GM21423 (cell line): ENCODE measurements around the gene PDIK1L.
A peak's percentile ranks its signal among the peaks of the same experiment; 100 is the strongest.
"Not testable (repeated sequence)": the region's sequence is repeated elsewhere in the genome, so short reads cannot be mapped to it uniquely, and the experiment has no call there.

ENCODE experiments used
- ATAC-seq: cut with Tn5 transposase; IDR thresholded peaks from one replicate; pipeline ENCODE4 v1.9.1; 2021; ENCODE audit warnings: mild to moderate bottlenecking, moderate library complexity; ENCODE audit not compliant: unreplicated experiment

Gene PDIK1L

DNA sequence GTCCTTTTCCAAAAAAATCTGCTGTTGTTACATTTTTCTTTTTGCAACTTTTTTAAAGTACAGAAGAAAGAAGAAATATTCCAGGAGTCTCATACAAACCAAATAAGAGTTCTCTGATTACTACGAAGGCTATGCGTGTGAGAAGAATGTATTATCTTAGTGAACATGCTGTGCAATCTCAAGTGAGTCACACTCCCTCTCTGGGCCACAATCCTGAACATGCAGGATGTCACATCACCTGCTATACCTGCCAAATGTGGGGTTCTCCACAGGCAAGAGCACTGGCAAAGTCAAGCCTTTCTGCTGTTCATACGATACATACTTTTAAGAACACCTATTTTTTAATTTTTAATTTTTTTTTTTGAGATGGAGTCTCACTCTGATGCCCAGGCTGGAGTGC lies 22.5 kb upstream of the PDIK1L start:
- ATAC-seq: no peak

DNA sequence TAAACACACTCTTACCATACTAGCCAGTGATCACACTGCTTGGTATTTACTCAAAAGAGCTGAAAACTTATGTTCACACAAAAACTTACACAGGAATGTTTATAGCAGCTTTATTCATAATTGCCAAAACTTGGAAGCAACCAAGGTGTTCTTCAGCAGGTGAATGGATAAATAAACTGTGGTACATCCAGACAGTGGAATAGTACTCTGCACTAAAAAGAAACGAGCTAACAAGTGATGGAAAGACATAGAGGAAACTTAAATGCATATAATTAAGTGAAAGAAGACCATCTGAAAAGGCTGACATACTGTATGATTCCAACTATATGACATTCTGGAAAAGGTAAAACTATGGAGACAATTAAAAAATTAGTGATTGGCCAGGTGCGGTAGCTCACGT lies 20.7 kb upstream of the PDIK1L start:
- ATAC-seq: no peak

- no peak for ATAC-seq
Observed at GRCh38 chr1:26092422-26092821, 19.2 kb upstream of the PDIK1L start.

DNA sequence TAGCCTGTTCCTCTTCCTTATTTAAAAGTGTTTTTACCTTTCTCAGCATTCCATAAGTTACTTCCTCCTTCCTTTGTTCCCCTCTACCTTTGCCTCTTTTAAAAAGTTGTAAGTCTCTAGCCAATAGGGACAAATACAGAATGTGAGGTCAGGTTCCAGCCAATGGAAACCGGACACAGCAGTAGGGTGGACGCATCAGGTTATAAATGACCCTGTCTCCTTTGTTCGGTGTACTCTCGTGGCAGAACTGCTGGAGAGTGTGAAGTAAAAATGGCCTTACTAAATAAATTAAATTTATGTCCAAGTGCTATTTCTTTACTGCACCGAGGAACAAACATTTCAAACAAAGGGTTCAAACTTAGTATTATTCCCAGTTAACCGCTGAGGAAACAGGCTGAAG lies 18.1 kb upstream of the PDIK1L start:
- ATAC-seq: not testable (repeated sequence)

DNA sequence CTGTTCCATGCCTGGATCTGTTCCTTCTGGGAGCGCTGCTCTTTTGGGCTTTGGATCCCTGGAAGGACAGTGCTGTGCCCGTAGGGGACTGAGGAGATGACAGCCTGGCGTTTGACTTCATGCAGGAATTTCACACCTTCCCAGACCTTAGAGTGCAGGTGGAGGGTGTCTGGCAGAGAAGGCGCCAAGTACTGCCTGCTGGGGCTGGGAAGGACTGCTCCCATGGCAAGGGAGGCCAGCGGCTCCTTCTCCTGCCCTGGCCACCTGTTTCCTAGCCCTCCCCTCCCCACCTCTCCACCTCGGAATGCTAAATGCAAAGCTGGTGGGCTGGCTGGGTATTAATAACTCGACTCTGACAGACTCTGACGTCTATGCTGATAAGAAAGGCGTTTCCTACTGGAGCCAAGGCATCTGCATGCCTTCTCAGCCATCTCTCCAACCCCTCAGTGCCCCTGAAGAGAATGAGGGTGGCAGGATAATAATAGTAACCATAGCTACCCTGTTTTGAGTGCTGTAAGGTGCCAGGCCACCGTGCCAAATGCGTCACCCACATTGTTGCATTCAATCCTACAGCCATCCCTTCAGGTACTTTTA lies 17.5 kb upstream of the PDIK1L start:
- ATAC-seq: no peak

DNA sequence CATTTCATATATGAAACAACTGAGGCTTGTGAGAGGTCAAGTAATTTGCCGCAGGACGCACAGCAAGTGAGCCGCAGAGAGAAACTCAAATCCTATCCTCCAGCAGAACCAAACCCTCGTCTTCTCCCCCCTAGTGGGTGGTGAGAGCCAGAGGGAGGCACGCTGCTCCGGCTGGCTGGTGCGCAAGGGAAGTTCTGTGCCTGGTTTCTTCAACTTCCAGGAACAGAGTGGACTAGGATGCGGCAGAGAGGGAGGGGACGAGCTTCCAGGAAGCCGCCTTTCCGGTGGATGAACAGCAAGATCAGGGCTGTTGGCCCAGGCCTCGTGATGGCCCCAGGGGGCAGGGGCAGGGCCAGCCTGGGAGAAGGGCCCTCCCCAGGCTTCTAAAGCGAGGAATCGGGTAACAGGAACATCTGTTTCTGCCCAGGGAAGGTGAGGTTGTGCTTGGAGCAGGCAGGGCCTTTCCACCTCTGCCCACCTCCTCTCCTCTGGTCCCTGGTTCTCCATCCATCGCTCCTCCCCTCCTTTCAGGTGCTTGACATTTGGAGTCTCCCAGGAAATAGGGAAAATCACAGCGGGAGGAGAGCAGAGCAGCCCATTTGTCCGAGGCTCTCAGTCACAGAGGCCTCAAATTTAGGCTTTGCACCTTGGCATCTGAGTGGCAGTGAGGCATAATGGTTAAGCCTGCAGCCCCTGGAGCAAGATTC lies 16.8 kb upstream of the PDIK1L start:
- no peak for ATAC-seq

DNA sequence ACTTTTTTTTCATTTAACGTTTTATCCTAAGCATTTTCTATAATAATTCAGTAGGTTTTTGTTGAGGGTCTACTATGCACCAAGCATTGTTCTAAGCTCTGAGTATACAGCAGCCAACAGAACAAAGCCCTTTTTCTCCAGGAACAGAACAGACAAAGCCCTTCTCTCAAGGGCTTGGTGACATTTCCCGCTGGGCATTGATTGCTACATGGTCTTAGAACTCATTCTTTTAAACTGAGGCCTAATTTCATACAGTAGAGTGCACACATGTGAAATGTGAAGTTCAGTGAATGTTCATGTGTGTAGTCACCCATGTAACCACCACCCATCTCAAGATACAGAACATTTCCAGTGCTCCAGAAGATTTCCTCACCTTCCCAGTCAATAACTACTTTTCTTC lies 15.2 kb upstream of the PDIK1L start:
- ATAC-seq: no peak

GRCh38 chr1:26097696-26098095 lies 13.9 kb upstream of the PDIK1L start:
- no peak for ATAC-seq

GRCh38 chr1:26098602-26099001 lies 13.0 kb upstream of the PDIK1L start:
- no peak for ATAC-seq

GRCh38 chr1:26099780-26100179 lies 11.8 kb upstream of the PDIK1L start:
- ATAC-seq: no peak

GRCh38 chr1:26100204-26100603 lies 11.4 kb upstream of the PDIK1L start:
- not testable (repeated sequence) for ATAC-seq

DNA sequence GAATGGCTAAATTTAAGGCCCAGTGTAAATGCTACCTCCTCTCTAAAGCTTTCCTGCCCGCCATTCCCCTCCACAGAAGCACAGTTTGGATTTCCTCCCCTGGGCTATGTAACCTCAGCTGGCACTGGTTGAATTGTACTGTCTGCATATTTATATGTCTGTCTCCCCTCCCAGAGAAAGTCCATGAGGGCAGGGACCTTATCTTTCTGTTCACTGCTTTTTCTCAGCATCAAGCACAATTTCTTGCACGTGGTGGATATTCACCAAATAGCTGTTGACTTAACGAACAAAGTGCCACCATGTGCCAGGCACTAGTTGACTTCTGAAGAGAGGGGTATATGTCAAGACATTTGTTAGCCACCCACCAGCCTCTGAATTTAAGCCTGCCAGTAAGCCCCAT lies 9.5 kb upstream of the PDIK1L start:
- no peak for ATAC-seq

- no peak for ATAC-seq
Observed at GRCh38 chr1:26102526-26102925, 9.1 kb upstream of the PDIK1L start.

DNA sequence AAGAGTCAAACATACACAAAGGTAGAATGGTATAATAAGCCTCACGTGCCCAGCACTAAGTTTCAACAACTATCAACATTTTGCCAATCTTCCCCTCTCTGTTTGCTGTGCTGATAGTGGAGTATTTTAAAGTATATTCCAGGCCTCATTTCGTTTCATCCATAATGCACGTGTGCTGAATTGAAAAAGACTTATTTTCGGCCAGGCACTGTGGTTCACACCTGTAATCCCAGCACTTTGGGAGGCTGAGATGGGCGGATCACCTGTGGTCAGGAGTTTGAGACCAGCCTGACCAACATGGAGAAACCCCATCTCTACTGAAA lies 6.4 kb upstream of the PDIK1L start:
- not testable (repeated sequence) for ATAC-seq

- ATAC-seq: no peak
Observed at GRCh38 chr1:26109229-26110164, 2.1 kb upstream of the PDIK1L start.

- ATAC-seq: peak; percentile 40
Observed at GRCh38 chr1:26110731-26111529, 694 bp upstream of the PDIK1L start.

DNA sequence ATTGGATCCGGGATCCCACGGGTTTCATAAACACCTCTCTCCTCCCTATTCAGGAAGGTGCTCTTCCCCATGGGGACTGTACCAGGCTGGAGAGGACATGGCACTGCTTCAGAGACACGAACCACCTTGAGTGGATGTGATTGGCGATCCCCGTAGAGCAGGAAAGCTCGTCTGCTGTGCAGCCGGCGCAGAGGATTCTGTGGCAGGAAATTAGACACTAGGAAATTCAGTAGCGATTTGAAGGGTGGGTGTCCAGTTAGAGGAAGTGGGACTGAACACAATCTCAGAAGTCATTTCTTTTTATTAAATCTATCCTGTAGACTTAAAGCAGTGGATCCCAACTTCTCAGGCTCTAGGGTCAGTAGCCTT lies 767 bp downstream of the PDIK1L start:
- ATAC-seq: peak; percentile 4

DNA sequence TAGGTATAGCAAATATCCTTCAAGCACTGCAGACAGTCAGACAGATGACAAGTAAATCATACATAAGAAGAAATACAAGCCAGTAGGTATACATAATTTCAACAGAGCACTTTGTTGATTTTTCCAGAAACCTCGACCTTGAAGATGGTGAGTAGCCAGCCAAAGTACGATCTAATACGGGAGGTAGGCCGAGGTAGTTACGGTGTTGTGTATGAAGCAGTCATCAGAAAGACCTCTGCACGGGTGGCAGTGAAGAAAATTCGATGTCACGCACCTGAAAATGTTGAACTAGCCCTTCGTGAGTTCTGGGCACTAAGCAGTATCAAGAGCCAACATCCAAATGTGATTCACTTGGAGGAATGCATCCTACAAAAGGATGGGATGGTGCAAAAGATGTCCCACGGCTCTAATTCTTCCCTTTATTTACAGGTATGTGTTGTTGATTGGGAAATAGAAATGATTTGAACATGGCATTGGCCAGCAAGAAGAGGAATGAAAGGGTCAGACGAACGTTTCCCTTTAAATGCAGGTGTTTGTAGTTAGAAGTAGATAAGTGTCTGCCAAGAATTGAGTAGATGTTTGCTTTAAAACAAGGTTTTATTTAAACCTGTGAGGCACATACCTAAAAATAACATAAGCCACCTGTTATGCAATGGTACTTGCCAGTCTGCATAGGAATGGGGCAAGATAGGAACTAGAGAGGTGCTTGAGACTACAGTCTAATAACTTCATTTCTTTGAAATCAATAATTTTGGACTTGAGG lies 2.7 kb downstream of the PDIK1L start:
- no peak for ATAC-seq

DNA sequence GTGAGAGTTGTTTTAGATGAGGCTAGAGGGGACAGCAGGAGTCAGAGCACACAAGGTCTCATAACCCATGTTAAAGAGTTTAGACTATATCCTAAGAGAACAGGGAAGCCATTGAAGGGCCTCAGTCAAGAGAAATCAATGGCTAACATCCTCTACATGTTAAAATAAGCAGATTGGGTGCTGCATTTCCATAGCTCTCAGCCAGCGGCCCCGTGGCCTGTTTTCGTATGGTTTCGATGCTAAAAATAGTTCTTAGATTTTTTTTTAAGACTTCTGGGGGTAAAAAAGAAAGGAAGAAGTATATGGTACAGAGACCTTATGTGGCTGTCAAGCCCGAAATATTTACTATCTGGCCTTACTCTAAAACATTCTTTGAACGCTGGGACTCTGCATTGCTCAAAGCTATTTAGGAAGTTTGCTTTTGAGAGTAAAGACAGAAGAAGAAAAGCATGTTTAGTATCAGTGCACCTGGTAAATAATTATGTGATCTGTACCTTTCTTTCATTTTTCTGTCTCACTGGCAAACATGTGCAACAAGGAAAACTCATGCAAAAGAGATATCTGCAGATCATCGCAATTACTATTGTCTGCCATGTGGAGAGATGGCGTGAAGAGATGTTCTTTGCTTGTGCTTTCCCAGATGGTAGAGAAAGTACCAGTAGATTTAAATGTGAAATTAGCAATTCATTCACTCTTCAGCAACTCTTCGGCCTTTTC lies 8.4 kb downstream of the PDIK1L start:
- peak; percentile 57 for ATAC-seq
